ENCODE measurements around the gene CYLD. TPM values are rescaled to one million over a fixed set of nuclear protein-coding genes. Genes with fewer than 3 reads are reported as not detected.

Gene CYLD
- total RNA-seq = 15.2 TPM in 2 replicates

GRCh38 chr16:50741781-50742575 lies at the start of gene CYLD:
Gene CYLD, plus strand, starts transcription at chr16:50742086. Its CDS starts 7,613 bp downstream, at chr16:50749699.

GRCh38 chr16:50692999-50693781 lies 48.7 kb upstream of the CYLD start, which contains the start of gene NOD2:
Gene NOD2, plus strand, starts transcription at chr16:50693606. Its CDS starts 5,890 bp downstream, at chr16:50699496.

Other genes starting within 250 kb of the CYLD start
- 0.32 and 1.6 TPM in 2 replicates for gene NKD1, start 193.7 kb upstream of the CYLD start, total RNA-seq
- gene SNX20, start 60.8 kb upstream of the CYLD start, total RNA-seq = not detected in 2 replicates
- not detected in 2 replicates for gene NOD2, start 48.5 kb upstream of the CYLD start, total RNA-seq